ENCODE measurements around the gene C20orf96. TPM values are rescaled to one million over a fixed set of nuclear protein-coding genes. Genes with fewer than 3 reads are reported as not detected.
"Not testable (repeated sequence)": the region's sequence is repeated elsewhere in the genome, so short reads cannot be mapped to it uniquely, and the experiment has no call there.

The C20orf96 gene
- polyA plus RNA-seq, 1 donor (not counting 4 experiments of a cell fraction or from before 2014, with no cell fraction given) = 3.6 TPM

- FAIRE-seq (no peak), DNase-seq (ENCODE audit: low read depth, low spot score) (no peak)
- dilution Hi-C loops (cut with MboI; ENCODE audit: extremely low pct_ligation_motif_present, low sequenced_read_pairs) = no loop called here
- Histone ChIP-seq H4K20me1 (ENCODE audit: control insufficient read depth, extremely low read depth, insufficient read depth, low read length) (no peaks in the 10 kb centered on the region), H3K79me2 (ENCODE audit: control insufficient read depth, insufficient read depth, low read length) (no peaks in the 10 kb centered on the region), H3K4me3 (ENCODE audit: control insufficient read depth in 2 of 3, extremely low read depth in 1 of 3, insufficient read depth in 2 of 3, low read depth in 1 of 3, low read length in 3 of 3) (no peak within 1 kb of the TSS), H3K4me1 (ENCODE audit: control insufficient read depth, extremely low read depth, insufficient read depth, low read length) (no peaks in the 10 kb centered on the region), H2AFZ (ENCODE audit: control insufficient read depth, low read length) (no peak within 1 kb of the TSS), H3K4me2 (ENCODE audit: control insufficient read depth, extremely low read depth, insufficient read depth, low read depth, low read length) (no peak within 1 kb of the TSS), H3K36me3 (ENCODE audit: control insufficient read depth in 2 of 2, extremely low read depth in 1 of 2, insufficient read depth in 2 of 2, low read length in 2 of 2) (no peaks in the 10 kb centered on the region), H3K9me1 (ENCODE audit: control insufficient read depth, extremely low read depth, insufficient read depth, low read length) (no peaks in the 10 kb centered on the region), H3K27ac (ENCODE audit: control insufficient read depth, insufficient read depth, low read length) (no peak within 1 kb of the TSS), H3K9ac (ENCODE audit: control insufficient read depth, extremely low read depth, insufficient read depth, low read length) (no peak within 1 kb of the TSS), H3K9me3 (ENCODE audit: control insufficient read depth, low read depth, low read length) (no peaks in the 10 kb centered on the region), H3K27me3 (ENCODE audit: control insufficient read depth, extremely low read depth, insufficient read depth, low read length) (no peaks in the 10 kb centered on the region)
- TF ChIP-seq CTCF (optimal IDR thresholded peaks at IDR 0.05 in 1 of 3, IDR thresholded peaks at IDR 0.05 in 1 of 3, conservative IDR thresholded peaks at IDR 0.05 in 1 of 3; ENCODE audit: extremely low read depth in 1 of 3, insufficient read depth in 2 of 3, low read length in 3 of 3) (no peak), EZH2 (IDR thresholded peaks at IDR 0.05; ENCODE audit: low read length) (no peak)
Measured at GRCh38 chr20:226958-227357, 63.6 kb downstream of the C20orf96 start, which contains the start of gene DEFB129. Gene DEFB129 (plus strand): TSS chr20:227258. CDS start chr20:227289, 31 bp downstream.

GRCh38 chr20:225879-226278, 64.7 kb downstream of the C20orf96 start:
- H3K9me1 ChIP-seq (ENCODE audit: control insufficient read depth, extremely low read depth, insufficient read depth, low read length); H3K27ac ChIP-seq (ENCODE audit: control insufficient read depth, insufficient read depth, low read length); H3K4me1 ChIP-seq (ENCODE audit: control insufficient read depth, extremely low read depth, insufficient read depth, low read length); FAIRE-seq; DNase-seq (ENCODE audit: low read depth, low spot score); H3K9me3 ChIP-seq (ENCODE audit: control insufficient read depth, low read depth, low read length); dilution Hi-C loops (cut with MboI; ENCODE audit: extremely low pct_ligation_motif_present, low sequenced_read_pairs); H3K79me2 ChIP-seq (ENCODE audit: control insufficient read depth, insufficient read depth, low read length); H4K20me1 ChIP-seq (ENCODE audit: control insufficient read depth, extremely low read depth, insufficient read depth, low read length); H3K4me2 ChIP-seq (ENCODE audit: control insufficient read depth, extremely low read depth, insufficient read depth, low read depth, low read length); H3K27me3 ChIP-seq (ENCODE audit: control insufficient read depth, extremely low read depth, insufficient read depth, low read length); H3K4me3 ChIP-seq (ENCODE audit: control insufficient read depth in 2 of 3, extremely low read depth in 1 of 3, insufficient read depth in 2 of 3, low read depth in 1 of 3, low read length in 3 of 3); H2AFZ ChIP-seq (ENCODE audit: control insufficient read depth, low read length); H3K9ac ChIP-seq (ENCODE audit: control insufficient read depth, extremely low read depth, insufficient read depth, low read length); H3K36me3 ChIP-seq (ENCODE audit: control insufficient read depth in 2 of 2, extremely low read depth in 1 of 2, insufficient read depth in 2 of 2, low read length in 2 of 2): not testable (repeated sequence)

GRCh38 chr20:221258-221830, 69.2 kb downstream of the C20orf96 start:
- no peak for TF ChIP-seq CTCF (optimal IDR thresholded peaks at IDR 0.05 in 1 of 3, IDR thresholded peaks at IDR 0.05 in 1 of 3, conservative IDR thresholded peaks at IDR 0.05 in 1 of 3; ENCODE audit: extremely low read depth in 1 of 3, insufficient read depth in 2 of 3, low read length in 3 of 3)
- TF ChIP-seq EZH2 (IDR thresholded peaks at IDR 0.05; ENCODE audit: low read length) = no peak
- FAIRE-seq = no peak
- Histone ChIP-seq H3K4me3 (ENCODE audit: control insufficient read depth in 2 of 3, extremely low read depth in 1 of 3, insufficient read depth in 2 of 3, low read depth in 1 of 3, low read length in 3 of 3) (no peak overlapping the region), H3K9me3 (ENCODE audit: control insufficient read depth, low read depth, low read length) (no peaks in the 10 kb centered on the region), H3K9ac (ENCODE audit: control insufficient read depth, extremely low read depth, insufficient read depth, low read length) (no peak overlapping the region), H3K9me1 (ENCODE audit: control insufficient read depth, extremely low read depth, insufficient read depth, low read length) (no peaks in the 10 kb centered on the region), H3K36me3 (ENCODE audit: control insufficient read depth in 2 of 2, extremely low read depth in 1 of 2, insufficient read depth in 2 of 2, low read length in 2 of 2) (no peaks in the 10 kb centered on the region), H3K27me3 (ENCODE audit: control insufficient read depth, extremely low read depth, insufficient read depth, low read length) (peaks cover 6% of the 10 kb centered on the region), H3K4me1 (ENCODE audit: control insufficient read depth, extremely low read depth, insufficient read depth, low read length) (no peaks in the 10 kb centered on the region), H3K27ac (ENCODE audit: control insufficient read depth, insufficient read depth, low read length) (no peak overlapping the region), H3K4me2 (ENCODE audit: control insufficient read depth, extremely low read depth, insufficient read depth, low read depth, low read length) (no peak overlapping the region), H3K79me2 (ENCODE audit: control insufficient read depth, insufficient read depth, low read length) (no peaks in the 10 kb centered on the region), H4K20me1 (ENCODE audit: control insufficient read depth, extremely low read depth, insufficient read depth, low read length) (no peaks in the 10 kb centered on the region), H2AFZ (ENCODE audit: control insufficient read depth, low read length) (no peak overlapping the region)
- DNase-seq (ENCODE audit: low read depth, low spot score) = no peak
- dilution Hi-C loops (cut with MboI; ENCODE audit: extremely low pct_ligation_motif_present, low sequenced_read_pairs) = no loop called here
